GM21526 (cell line): Measurements from ENCODE around the gene LIPE.

Experiments
- ATAC-seq: cut with Tn5 transposase; IDR thresholded peaks from one replicate; pipeline ENCODE4 v1.9.1; 2021; ENCODE audit warnings: moderate library complexity; ENCODE audit not compliant: unreplicated experiment, low FRiP score

The LIPE gene

DNA sequence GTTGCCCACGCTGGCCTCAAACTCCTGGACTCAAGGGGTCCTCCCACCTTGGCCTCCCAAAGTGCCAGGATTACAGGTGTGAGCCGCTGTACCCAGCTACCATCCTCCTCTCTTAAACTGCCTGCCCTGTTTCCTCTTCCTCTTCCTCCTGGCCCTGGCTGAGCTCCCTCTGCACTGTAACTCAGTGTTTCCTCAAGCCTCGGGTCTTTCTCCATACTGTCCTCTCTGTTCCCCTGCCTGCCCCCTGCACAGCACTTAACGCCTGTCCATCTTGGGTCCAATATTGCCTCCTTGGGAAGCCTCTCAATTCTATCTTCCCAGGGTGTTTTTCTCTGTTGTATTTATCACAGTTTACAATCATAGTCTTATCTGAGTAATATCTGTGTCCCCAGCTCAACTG, 6.1 kb downstream of the LIPE start:
- no peak for ATAC-seq

DNA sequence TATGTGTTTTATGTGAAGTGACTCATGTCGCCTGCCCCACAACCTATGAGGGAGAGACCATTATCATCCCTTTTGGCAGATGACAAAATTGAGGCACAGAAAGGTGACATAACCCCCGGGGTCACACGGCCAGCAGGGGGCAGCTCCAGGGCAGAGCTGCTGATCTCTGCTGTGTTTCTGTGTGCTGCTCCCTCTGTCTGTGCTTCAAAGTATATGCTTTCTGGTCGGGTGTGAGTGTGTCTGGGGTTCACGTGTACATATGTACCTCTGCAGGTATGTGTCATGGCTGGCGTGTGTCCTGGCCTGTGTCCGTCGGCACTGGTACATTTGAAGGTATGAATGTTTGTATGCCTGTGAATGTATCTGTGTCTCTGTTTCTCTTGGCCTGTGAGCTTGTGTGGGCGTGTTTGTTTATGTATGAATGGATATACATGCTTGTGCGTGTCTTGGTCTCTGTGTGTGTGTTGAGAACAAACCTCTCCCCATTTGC, 7.1 kb downstream of the LIPE start:
- ATAC-seq, result peak; percentile 51

GRCh38 chr19:42419309-42419708, 7.9 kb downstream of the LIPE start:
- no peak for ATAC-seq

DNA sequence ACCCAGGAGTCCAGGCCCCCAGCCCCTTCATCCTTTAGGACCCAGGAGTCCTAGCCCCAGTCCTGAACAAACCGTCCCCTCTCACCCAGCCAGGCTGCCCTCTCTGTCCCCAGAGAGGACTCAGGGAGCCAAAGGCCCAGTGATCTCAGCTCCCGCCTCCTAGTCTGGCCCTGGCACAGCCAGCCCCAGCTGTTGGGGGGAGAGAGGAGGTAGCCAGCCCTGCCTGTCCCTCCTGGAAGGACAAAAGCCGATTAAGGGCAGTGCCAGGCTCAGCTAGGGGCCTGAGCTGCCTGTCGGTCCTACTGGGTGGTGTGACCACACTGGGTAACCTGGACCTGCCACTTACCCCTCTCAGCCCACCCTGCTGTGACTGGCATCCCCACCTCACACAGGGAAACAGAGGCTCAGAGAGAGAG, 14.5 kb downstream of the LIPE start:
- no peak for ATAC-seq

DNA sequence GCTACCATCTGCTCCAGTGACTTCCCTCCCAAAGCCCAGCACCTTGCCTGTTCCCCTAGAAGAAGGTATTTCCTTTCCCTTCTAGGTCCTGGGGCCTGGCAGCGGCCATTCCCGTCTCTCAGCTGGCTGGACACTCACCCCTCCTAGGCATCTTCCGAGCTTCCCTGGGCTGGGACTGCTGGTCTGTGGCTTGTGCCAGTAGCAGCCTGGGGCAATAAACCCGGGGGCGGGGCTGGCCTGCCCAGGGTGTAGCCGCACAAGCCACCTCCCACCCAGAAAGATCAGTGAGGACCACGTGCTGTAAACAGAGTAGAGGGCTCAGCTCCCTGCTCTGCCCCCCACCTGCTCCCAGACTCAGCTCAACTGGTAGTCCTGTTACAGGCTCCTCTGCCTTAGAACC, 15.0 kb downstream of the LIPE start:
- ATAC-seq, result no peak

- ATAC-seq, result no peak
Measured at GRCh38 chr19:42411581-42412178, 15.5 kb downstream of the LIPE start.

DNA sequence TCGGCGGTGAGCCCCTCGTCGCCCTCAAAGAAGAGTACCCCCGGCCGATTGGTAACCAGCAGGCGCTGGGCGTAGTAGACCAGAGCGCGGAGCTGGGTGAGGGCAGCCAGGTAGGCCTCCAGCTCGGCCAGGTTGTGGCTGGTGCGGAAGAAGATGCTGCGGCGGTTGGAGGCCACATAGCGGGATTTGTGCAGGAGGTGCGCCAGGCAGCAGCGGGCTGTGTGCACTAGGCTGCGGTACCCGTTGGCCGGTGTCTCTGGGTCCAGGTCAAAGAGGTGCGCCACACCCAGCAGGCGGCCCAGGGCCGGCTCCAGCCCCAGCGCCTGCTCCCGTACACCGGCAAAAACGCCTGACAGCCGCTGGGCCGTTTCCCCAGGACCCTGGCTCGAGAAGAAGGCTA, 16.8 kb downstream of the LIPE start:
- no peak for ATAC-seq

DNA sequence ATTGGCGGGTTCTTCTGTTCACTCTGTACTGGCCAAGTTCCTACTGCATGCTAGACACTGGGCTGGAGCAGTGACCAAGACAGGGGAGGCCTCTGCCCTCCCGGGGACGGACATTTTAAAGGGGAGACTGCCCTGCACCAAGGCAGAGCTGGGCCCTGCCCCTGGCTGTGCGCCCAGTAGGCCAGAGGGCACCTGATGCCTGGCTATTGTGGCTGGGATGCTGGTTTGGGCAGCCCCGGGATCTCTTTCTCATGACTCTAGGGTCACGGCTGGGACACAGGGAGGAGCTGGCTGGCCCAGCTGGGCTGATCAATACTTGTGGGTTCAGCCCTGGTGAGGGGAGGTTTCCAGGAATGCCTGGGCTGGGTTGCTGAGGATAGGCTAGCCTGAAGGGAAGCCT, 17.7 kb downstream of the LIPE start:
- no peak for ATAC-seq

GRCh38 chr19:42407816-42408175, 19.4 kb downstream of the LIPE start:
- ATAC-seq, result no peak

- no peak for ATAC-seq
Measured at GRCh38 chr19:42407085-42407815, 19.9 kb downstream of the LIPE start.

- ATAC-seq, result no peak
Measured at GRCh38 chr19:42406111-42406510, 21.1 kb downstream of the LIPE start.

- no peak for ATAC-seq
Measured at GRCh38 chr19:42403586-42403985, 23.6 kb downstream of the LIPE start.

- no peak for ATAC-seq
Measured at GRCh38 chr19:42402376-42403116, 24.6 kb downstream of the LIPE start.

DNA sequence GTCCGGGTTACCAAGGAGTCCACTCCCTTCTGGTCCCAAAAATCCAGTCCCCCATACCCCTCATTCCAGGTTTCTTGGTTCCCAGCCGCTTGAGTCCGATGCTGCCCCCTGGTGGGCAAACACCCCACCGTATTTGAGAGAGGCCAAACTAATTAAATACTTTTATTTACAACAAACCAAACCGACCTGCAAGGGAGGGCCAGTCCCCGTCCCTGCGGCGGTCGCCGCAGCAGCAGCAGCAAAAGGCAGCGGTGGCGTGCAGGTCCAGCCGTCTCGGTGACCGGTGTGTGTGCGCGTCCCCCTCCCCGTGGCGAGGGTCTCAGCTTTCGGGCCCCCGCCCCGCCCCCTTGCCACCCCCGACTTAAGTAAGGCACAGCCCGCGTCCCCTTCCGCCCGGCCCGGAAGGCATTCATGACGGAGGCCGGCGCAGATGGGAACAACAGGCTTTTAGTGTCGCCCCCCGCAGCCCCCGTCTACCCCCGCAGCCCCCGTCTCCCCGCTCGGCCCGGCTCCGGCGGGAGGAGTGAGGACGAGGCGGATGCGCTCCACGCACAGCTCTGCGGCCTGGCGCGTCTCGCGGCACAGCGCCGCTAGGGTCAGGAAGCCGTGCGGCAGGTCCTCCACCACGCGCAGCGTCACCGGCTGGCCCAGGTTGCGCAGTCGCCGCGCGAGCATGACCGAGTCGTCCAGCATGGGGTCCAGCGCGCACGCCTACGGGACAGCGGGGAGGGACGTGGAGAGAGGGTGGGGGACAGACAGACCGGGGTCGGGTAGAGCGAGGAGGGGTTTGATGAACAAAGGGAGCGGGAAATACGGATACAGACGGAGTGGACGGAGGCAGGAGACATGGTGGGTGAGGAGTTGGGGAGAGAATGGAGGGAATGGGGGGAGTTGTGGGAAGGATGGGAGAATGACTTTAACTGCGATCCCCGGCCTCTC, 25.6 kb downstream of the LIPE start:
- ATAC-seq, result no peak

GRCh38 chr19:42400404-42400803, 26.8 kb downstream of the LIPE start:
- ATAC-seq, result no peak

GRCh38 chr19:42397263-42398166, 29.7 kb downstream of the LIPE start:
- ATAC-seq, result no peak

DNA sequence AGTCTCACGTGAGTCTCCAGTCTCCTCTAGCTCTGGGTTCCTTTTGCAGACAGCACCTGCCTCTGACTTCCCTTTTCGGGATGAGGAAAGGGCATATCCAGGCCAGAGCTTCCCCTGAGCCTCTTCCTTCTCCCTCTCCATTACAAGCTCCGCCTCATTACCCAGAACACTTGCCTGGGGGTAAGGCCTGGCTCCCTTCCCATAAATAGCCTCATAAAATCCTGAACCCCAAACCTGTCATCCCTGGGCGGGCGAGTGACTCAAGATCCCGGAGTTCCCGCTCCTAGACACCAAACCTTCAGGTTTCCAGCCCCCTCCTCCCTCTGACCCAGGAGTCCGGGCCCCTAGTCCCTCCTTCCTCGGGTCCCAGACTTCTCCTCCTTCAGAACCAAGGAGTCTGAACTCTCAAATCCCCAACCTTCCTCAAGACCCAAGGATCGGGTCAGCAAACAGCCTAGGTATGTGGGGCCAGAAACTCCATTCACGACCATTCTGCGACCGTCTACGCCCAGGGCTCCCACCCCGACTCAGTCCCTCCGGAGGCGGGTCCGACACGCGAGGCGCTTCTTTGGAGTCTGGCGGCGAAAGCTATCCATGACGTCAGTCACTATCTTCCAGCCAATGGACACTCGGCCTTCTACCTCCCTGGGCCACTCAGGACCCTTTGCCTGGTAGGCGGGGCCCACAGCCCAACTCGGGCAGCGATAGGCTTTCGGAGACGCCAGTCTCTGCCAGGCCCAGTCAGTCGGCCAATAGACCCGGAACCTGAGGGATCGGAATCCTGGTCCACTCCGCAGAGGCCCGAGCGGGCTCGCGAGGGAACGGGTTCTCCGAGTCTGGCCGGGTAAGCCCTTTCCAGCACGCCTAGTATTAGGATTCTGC, 30.6 kb downstream of the LIPE start:
- ATAC-seq, result peak; percentile 91

- no peak for ATAC-seq
Measured at GRCh38 chr19:42394751-42395150, 32.4 kb downstream of the LIPE start.

GRCh38 chr19:42392165-42392564, 35.0 kb downstream of the LIPE start:
- no peak for ATAC-seq
